ENCODE results near the gene GPM6B.

GRCh38 chrX:13815664-13816063 lies 1.2 kb downstream of the GPM6B start:
- TF ChIP-seq CTCF (IDR thresholded peaks at IDR 0.05 in 8 of 11, conservative IDR thresholded peaks at IDR 0.05 in 3 of 11) = no peak
- TF ChIP-seq POLR2A (IDR thresholded peaks at IDR 0.05) = no peak
- TF ChIP-seq POLR2AphosphoS5 (IDR thresholded peaks at IDR 0.05) = no peak
